ENCODE data around the gene RAB31.

GRCh38 chr18:9665314-9665713 lies 42.8 kb upstream of the RAB31 start:
- TF ChIP-seq CTCF (IDR thresholded peaks at IDR 0.05) (no peak), POLR2AphosphoS5 (IDR thresholded peaks at IDR 0.05; ENCODE audit: insufficient read depth in 1 of 2, low read depth in 1 of 2) (no peak), POLR2A (IDR thresholded peaks at IDR 0.05) (no peak)
